Measurements from ENCODE around the gene LINC01488. TPM values are rescaled to one million over a fixed set of nuclear protein-coding genes. Genes with fewer than 3 reads are reported as not detected.

LINC01488 gene
- total RNA-seq, 1 experiment from 2014 or later, result not detected

DNA sequence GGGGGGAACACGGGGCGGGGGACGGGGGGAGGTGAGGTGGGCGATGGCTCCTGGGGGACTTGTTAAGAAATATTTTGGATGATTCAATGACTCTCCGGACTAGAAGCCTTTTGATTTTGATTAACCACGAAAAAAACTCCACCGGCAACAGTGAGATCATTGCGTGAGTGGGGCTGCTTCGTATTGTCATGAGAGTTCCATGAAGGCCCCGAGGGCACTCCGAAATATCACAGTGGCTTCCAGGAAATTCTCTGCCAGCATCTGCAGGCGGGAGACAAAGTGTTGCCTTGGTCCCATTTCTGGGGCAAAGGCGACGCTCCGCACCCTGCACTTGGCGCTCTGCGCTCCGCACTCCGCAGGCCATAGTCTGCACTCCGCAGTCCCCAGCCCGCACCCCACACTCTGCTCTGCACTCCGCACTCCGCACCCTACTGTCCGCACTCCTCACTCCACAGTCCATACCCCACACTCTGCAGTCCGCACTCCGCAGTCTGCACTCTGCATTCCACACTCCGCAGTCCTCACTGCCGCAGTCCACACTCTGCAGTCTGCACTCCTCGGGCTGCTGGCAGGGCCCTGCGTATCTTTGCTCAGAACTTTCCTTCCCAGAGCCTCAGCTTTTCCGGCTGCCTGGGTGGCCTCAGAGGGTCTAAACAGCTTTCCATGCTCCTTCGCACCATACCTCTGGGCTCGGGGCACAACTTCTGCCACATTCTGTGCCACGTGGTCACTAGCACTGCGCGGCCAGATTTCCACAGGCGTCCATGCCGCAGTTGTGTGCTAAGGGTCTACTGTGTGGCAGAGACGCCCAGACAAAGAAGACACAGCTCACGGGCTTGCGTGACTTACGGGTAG lies 61.1 kb downstream of the LINC01488 start:
- no peak for DNase-seq (ENCODE audit: low read depth)

Other genes starting within 250 kb of the LINC01488 start
- 0.73 and 1.1 TPM in 2 replicates for gene MYEOV, start 187.5 kb upstream of the LINC01488 start, total RNA-seq (2014; rRNA removed; shearing (Covaris generic))
- 617 and 803 TPM in 2 replicates for gene CCND1, start 159.5 kb downstream of the LINC01488 start, total RNA-seq (2014; rRNA removed; shearing (Covaris generic))
- gene LTO1, start 193.7 kb downstream of the LINC01488 start, total RNA-seq (2014; rRNA removed; shearing (Covaris generic)), result 18.6 and 20.4 TPM in 2 replicates
- not detected in 2 replicates for gene FGF19, start 222.4 kb downstream of the LINC01488 start, total RNA-seq (2014; rRNA removed; shearing (Covaris generic))

All from HT1080 (cell line).